NCI-H226 (cell line): Measurements from ENCODE around the gene VMAC.
A peak's percentile ranks its signal among the peaks of the same experiment; 100 is the strongest.
"Not testable (repeated sequence)": the region's sequence is repeated elsewhere in the genome, so short reads cannot be mapped to it uniquely, and the experiment has no call there.

Source experiments
- DNase-seq: peaks from one replicate; pipeline ENCODE4 v3.0.0-alpha.2; 2015

Gene VMAC

GRCh38 chr19:5884065-5884811, 20.4 kb upstream of the VMAC start:
- not testable (repeated sequence) for DNase-seq

DNA sequence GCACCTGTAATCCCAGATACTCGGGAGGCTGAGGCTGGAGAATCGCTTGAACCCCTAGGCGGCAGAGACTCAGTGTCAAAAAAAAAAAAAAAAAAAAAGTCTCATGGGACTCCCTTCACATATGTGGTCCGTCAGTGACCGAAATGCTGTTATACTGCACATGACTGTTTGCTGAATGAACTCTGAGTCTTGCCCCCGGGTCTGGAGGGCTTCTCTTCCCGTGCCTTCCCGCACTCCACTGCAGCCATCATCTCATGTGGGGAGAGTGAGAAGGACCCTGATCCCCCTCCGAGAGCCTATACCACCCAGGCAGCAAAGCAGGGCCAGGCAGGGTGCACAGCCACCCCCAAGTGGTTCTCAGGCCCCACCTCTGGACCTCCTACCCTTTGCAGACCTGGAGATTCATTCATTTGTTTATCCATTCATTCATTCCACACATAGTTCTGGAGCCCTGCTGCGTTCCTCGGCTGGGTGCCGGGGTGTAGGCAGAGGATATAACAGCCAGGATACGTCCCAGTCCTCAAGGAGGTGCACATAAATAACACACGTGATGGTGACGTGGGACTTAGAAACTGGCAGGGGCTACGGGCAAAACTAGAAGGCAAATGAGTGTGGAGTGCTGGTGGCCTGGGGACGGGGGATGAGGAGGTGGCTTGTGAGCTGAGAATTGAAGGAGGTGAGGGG, 15.2 kb upstream of the VMAC start:
- no peak for DNase-seq

- DNase-seq = no peak
Measured at GRCh38 chr19:5890099-5890498, 14.6 kb upstream of the VMAC start.

DNA sequence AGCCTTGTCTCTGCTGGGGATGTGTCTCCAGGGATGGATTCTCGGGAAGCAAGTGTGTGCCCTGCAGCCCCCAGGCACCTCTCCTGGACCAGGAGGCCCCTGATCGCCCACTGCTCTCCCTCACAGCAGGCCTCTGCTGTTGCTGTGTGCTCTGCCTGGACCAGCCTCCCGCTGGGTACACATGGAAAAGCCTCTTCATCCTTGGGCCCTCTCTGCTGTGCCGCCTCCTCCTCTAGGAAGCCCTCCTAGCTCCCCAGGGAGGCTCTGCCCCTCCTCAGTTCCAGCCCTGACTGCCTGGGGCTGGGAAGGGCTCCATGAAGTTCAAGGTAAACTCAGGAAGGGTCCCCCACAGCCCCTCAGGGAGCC, 13.1 kb upstream of the VMAC start:
- DNase-seq = no peak

GRCh38 chr19:5891938-5892771, 12.5 kb upstream of the VMAC start:
- DNase-seq = no peak

- DNase-seq = no peak
Measured at GRCh38 chr19:5892772-5893275, 11.8 kb upstream of the VMAC start.

- no peak for DNase-seq
Measured at GRCh38 chr19:5893296-5893903, 11.3 kb upstream of the VMAC start.

DNA sequence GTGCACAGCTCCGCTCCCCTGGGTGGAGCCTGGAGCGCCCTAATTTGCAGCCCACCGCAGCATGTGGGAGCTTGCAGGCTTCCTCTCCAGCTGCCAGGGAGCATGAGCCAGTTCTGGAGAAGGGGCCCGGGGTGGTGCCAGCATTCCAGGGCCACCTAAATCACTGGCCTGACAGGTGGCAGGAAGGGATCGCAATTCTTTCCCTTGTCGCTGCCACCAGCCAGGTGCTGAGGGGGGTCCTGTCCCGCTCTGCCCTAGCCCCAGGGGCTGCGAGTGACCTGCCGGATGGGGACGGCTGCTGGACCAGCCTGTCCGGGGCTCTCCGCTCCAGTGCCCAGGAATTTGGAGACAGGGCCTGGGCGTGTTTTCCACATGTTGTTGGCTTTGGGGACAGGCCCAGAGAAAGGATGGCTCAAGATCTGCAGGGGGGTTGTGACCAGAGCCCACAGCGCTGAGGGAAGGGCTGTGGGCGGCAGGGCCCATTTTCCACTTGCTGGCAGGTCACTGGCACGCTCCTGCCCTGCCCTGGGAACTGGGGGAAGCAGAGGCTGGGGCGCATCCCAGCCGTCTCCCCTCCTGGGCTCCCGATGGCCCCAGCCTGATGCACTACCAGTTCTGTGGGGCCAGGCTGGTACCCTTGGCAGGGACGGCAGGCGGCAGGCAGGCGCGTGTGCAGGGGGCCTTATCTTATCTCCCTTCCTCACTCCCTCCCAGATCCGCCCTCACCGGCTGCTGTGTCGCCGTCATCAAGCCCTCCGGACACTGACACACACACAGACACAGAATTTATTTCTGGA, 10.6 kb upstream of the VMAC start:
- no peak for DNase-seq

- DNase-seq = no peak
Measured at GRCh38 chr19:5894704-5895349, 9.8 kb upstream of the VMAC start.

- DNase-seq = no peak
Measured at GRCh38 chr19:5895409-5895808, 9.3 kb upstream of the VMAC start.

- no peak for DNase-seq
Measured at GRCh38 chr19:5895890-5896289, 8.8 kb upstream of the VMAC start.

GRCh38 chr19:5896365-5897076, 8.2 kb upstream of the VMAC start:
- DNase-seq = no peak

DNA sequence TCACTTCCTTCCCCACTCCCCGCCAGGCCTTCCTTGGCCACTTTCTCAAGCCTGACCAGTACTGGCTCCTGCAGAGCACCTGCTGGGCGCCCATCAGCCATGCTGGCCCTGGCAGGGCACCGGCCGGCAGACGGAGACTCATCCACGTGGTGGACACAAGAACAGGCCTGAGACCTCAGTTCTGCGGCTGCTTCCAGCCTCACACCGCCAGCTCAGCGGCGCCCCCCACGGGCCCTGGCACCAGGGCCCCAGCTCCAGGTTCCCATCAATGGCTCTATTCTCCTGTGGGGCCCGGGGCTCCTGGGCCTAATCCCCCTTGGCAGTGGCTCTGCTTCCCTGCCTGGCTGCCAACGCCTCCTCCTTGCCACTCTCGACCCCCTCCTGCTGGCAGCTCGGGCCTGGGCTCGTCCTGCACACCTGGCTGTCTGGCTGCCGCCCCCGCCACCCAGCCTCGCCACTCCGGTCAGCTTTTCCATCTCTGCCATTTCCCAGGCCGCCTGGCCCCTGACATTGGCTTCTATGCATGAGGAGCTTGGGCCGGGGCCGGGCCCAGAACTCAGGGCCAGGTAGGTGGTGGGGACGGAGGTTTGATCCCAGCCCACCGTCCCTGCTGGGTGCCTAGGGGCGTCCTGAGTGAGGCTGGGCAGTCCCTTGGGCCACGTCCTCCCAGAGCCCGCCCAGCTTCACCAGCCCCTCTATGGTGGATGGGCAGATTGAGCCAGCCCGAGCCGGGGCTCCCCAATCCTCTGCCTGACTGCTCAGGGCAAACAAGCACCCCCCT, 7.3 kb upstream of the VMAC start:
- DNase-seq = no peak

DNA sequence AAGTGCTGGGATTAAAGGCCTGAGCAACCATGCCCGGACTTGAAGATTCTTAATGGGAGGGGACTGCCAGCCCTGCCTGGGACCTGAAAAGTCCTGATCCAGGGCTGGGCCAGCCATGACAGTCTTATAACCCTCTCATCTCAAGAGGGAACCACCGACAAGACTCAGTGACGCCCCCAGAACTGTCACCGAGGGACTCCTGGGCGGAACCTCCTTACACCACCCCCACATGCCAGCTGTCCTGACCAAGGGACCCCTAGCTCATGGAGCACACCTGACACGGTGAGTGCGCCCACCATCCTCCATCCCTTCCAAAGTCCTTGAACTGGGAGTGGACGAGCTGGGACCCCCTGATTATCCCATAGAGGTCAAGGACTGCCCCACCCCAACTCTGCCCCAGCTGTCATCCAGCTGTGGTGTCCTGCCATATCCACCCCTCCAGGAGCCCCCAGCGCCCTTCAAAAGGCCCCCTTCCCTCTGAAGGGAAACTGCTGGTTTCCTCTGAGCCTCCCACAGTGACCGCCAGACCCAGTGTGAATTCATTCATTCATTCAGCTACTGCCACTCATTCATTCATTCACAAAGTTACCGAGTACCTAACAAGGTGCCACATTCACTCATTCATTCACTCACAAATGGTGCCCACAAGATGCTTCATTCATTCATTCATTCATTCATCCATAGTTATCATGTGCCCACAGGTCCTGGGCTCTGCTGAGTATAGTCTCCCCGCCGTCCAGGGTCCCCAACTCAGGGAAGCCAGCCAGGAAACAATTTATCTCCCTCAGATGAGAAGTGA, 4.7 kb upstream of the VMAC start:
- DNase-seq = no peak

DNA sequence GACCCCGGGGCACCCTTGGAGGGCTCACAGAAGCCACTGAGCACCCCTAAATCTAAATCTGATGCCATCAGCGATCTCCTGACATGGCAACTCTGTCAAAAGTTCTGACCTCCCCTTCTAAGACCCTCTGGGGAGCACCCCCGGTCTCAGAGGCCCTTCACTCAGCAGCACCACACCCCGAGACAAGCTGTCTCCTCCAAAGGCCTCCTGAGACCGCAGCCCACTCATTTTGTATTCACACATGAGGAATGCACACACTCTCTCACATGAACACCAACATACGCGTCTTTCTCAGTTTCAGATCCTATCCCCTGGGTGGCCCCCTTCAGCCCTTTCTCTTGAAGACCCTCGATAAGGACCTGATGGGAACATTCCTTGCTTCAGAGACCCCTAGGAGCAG, 3.7 kb upstream of the VMAC start:
- no peak for DNase-seq

- DNase-seq = peak; percentile 12
Measured at GRCh38 chr19:5903056-5903623, 1.5 kb upstream of the VMAC start.

- peak; percentile 90 for DNase-seq
Measured at GRCh38 chr19:5903624-5904351, 884 bp upstream of the VMAC start, which contains the start of gene NDUFA11. Gene NDUFA11, minus strand, starts transcription at chr19:5903790. Its CDS starts 82 bp downstream, at chr19:5903708.

GRCh38 chr19:5905114-5905778, 574 bp downstream of the VMAC start:
- no peak for DNase-seq
